Adrenal gland (tissue), 12 donors: Measurements from ENCODE around the gene TLR6. TPM values are rescaled to one million over a fixed set of nuclear protein-coding genes. Genes with fewer than 3 reads are reported as not detected.
A peak's percentile ranks its signal among the peaks of the same experiment; 100 is the strongest.
"Not testable (repeated sequence)": the region's sequence is repeated elsewhere in the genome, so short reads cannot be mapped to it uniquely, and the experiment has no call there.

ENCODE experiments used
- DNase-seq, 7 donors: peaks; one replicate each; pipeline ENCODE4 v3.0.0-alpha.2; 2019 to 2020
- H3K27ac ChIP-seq, 5 donors: fragments of 200-600 bp; sonication (generic) in 4 of 5; 1 replicate in 3 of 5; 2 replicates in 2 of 5; pipeline versions ENCODE4 v1.5.1 to v1.8.0; 2016 to 2020; ENCODE audit warnings: mild to moderate bottlenecking in 1 of 5
- H3K27me3 ChIP-seq: fragments of 200-600 bp; 2 replicates; pipeline ENCODE4 v1.8.0; 2021
- H3K36me3 ChIP-seq, 2 donors: fragments of 200-600 bp; replicated peaks in 1 of 2; 1 replicate in 1 of 2; 2 replicates in 1 of 2; pipeline versions ENCODE4 v1.5.1 to v1.8.0; 2018 to 2022
- H3K4me1 ChIP-seq, 2 donors: fragments of 200-600 bp; replicated peaks in 1 of 2; 1 replicate in 1 of 2; 2 replicates in 1 of 2; pipeline versions ENCODE4 v1.5.1 to v1.8.0; 2018 to 2021
- H3K4me3 ChIP-seq, 4 donors: fragments of 200-600 bp; sonication (generic) in 3 of 4; one replicate each; pipeline ENCODE4 v1.5.1; 2016 to 2018
- H3K9me3 ChIP-seq, 3 donors: fragments of 200-600 bp; sonication (generic) in 1 of 3; replicated peaks in 1 of 3; 1 replicate in 2 of 3; 2 replicates in 1 of 3; pipeline versions ENCODE4 v1.5.1 to v1.8.0; 2016 to 2021
- POLR2A ChIP-seq, 2 donors: fragments of 450-650 bp; IDR thresholded peaks; one replicate each; pipeline ENCODE4 v1.6.1; 2017; ENCODE audit warnings: antibody characterized with exemption in 2 of 2, mild to moderate bottlenecking in 2 of 2, moderate library complexity in 1 of 2
- WGBS, 4 donors: extraction: QIAGEN DNeasy Blood & Tissue Kit in 2 of 4; methylation state at CpG; one replicate each; pipeline versions ENCODE4 v1.1.5 to v1.1.7; 2013 to 2017; 5-methylcytosine and 5-hydroxymethylcytosine counted together
- intact Hi-C, 2 donors: fragments of 100-400 bp; cut with DNase I; formaldehyde crosslinking; loops; one replicate each; pipeline versions ENCODE4 v1.14.1 to v1.15.0; 2022 to 2023
- polyA plus RNA-seq, 3 donors: library from polyadenylated mRNA; stranded (reverse); fragments of 200-250 nt in 2 of 3; fragments of 350-450 nt in 1 of 3; fragmentation: Illumina TruSeq in 1 of 3; extraction: RNeasy Lipid Tissue Mini Kit (QIAGEN cat#74804) in 1 of 3; gene quantifications; one replicate each; pipeline ENCODE4 v1.2.3, GENCODE V29; 2013 to 2014
- total RNA-seq, 9 donors: library from RNA; depleted of rRNA in 4 of 9; stranded (reverse); fragments of >200 nt in 4 of 9; fragments of 120-200 nt in 1 of 9; fragmentation: NEBNext Ultra II Directional in 1 of 9; extraction: Animal tissue kit (Norgen Biotek cat#: 25700) in 1 of 9; gene quantifications; one replicate each; pipeline versions ENCODE4 v1.1.0 to v1.2.4, GENCODE V29; 2013 to 2023
- TF ChIP-seq, protein P1 (sequence below), 6 experiments: fragments of 450-650 bp in 4 of 6; fragments of 200-600 bp in 2 of 6; sonication (generic) in 1 of 6; IDR thresholded peaks; 1 replicate in 5 of 6; 2 replicates in 1 of 6; pipeline versions ENCODE4 v1.5.1 to v1.8.0; 2016 to 2021; ENCODE audit warnings: antibody characterized with exemption in 6 of 6, mild to moderate bottlenecking in 2 of 6, moderate library complexity in 1 of 6
- donor health status: healthy with polysubstance abuse.
- donor health status: Bipolar disorder and iron deficiency.
- donor health status: DM: yes; HTN: yes; CAD: no.
- donor health status: DM: no; HTN: no; CAD: no.
- donor health status: DM: no; HTN: no; CAD: no.
- donor health status: DM: yes; HTN: yes; CAD: no.

Gene TLR6
- total and polyA plus RNA-seq, 12 donors = 0.80 to 14.4 (median 5.4) TPM

DNA sequence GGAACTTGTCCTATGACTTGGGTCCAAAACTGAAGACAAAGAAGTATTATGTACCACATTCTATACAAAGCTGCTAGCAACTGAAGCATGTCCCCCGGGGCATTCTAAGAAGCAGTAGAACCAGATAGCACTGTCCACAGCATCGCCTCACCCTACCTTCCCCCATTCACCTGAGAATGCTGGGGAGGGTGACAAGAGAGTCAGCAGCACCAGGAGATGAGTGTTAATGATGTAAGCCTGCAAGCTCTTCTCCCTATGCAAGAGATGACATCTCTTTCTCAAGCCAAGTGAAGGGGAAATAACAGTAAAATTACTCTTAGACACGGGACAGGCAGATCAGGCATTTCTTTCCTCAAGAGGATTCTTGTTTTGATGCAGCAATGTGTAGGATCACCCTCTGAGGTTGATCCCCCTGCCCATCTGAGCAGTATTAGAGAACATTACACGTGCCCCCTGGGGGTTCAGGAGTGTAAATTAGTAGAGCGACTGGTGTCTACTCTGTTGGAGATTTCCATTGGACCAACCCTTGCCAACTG, 38.1 kb downstream of the TLR6 start:
- no peak for TF ChIP-seq POLR2A (IDR thresholded peaks at IDR 0.05)
- TF ChIP-seq, protein P1, sequence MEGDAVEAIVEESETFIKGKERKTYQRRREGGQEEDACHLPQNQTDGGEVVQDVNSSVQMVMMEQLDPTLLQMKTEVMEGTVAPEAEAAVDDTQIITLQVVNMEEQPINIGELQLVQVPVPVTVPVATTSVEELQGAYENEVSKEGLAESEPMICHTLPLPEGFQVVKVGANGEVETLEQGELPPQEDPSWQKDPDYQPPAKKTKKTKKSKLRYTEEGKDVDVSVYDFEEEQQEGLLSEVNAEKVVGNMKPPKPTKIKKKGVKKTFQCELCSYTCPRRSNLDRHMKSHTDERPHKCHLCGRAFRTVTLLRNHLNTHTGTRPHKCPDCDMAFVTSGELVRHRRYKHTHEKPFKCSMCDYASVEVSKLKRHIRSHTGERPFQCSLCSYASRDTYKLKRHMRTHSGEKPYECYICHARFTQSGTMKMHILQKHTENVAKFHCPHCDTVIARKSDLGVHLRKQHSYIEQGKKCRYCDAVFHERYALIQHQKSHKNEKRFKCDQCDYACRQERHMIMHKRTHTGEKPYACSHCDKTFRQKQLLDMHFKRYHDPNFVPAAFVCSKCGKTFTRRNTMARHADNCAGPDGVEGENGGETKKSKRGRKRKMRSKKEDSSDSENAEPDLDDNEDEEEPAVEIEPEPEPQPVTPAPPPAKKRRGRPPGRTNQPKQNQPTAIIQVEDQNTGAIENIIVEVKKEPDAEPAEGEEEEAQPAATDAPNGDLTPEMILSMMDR (IDR thresholded peaks at IDR 0.05) = no peak
- 76 to 80% (median 78%) methylated on average over 5 of the region's 5 CpGs for WGBS, 4 donors

DNA sequence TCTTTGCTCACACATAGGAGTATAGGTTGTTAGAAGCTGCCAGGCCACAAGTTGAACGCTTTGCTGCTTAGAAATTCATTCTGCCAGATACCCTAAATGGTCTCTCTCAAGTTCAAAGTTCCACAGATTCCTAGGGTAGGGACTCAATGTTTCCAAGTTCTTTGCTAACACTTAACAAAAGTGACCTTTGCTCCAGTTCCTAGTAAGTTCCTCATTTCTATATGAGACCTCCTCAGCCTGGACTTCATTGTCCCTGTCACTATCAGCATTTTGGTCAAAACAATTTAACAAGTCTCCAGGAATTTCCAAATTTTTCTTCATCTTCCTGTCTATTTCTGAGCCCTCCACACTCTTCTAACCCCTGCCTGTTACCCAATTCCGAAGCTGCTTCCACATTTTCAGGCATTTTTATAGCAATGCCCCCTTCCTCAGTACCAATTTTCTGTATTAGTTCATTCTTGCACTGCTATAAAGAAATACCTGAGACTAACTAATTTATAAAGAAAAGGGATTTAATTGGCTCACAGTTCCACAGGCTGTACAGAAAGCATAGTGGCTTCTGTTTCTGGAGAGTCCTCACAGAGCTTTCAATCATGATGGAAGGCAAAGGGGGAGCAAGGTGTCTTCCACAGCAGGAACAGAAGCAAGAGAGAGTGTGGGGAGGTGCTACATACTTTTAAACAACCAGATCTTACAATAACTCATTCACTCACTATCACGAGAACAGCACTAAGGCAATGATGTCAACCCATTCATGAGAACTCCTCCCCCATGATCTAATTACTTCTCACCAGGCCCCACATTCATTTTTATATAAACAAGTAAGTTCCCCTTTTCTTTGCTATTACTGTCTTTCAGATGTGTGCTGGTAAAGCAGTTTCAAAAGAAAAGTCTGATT, 40.5 kb downstream of the TLR6 start:
- DNase-seq = no peak
- Histone ChIP-seq H3K27me3 (no peaks in the 10 kb centered on the region), H3K4me1 (no peaks in the 10 kb centered on the region), H3K36me3 (no peaks in the 10 kb centered on the region), H3K4me3 (peak overlapping the region in 1 of 4 donors; percentile 13), H3K9me3 (no peaks in the 10 kb centered on the region), H3K27ac (peak overlapping the region; percentile 13 to 79 (median 39))
- peak in 1 of 2 donors; percentile 10 for TF ChIP-seq POLR2A (IDR thresholded peaks at IDR 0.05)
- TF ChIP-seq, protein P1 (IDR thresholded peaks at IDR 0.05) = no peak
- WGBS, 4 donors = 66 to 76% (median 68%) methylated on average over 3 of the region's 3 CpGs
- intact Hi-C loops = no loop called here

More for the DNA sequence above, 38.1 kb downstream of the TLR6 start:
- H3K4me3 ChIP-seq = no peak overlapping the region
- no peak overlapping the region for H3K27ac ChIP-seq
- H3K9me3 ChIP-seq = no peaks in the 10 kb centered on the region
- intact Hi-C loops = no loop called here
- no peak for DNase-seq
- H3K36me3 ChIP-seq = no peaks in the 10 kb centered on the region
- no peaks in the 10 kb centered on the region for H3K27me3 ChIP-seq
- no peaks in the 10 kb centered on the region for H3K4me1 ChIP-seq

DNA sequence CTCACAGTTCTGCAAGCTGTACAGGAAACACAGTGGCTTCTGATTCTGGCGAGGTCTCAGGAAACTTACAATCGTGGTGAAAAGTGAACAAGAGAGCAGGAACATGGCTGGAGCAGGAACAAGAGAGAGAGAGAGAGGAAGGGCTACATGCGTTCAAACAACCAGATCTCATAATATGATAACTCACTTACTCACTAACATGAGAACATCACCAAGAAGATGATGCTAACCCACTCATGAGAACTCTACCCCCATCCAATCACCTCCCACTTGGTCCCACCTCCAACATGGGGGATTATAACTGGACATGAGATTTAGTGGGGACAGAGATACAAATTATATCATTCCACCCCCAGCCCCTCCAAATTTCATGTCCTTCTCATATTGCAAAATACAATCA, 42.2 kb downstream of the TLR6 start:
- intact Hi-C loops = no loop called here

DNA sequence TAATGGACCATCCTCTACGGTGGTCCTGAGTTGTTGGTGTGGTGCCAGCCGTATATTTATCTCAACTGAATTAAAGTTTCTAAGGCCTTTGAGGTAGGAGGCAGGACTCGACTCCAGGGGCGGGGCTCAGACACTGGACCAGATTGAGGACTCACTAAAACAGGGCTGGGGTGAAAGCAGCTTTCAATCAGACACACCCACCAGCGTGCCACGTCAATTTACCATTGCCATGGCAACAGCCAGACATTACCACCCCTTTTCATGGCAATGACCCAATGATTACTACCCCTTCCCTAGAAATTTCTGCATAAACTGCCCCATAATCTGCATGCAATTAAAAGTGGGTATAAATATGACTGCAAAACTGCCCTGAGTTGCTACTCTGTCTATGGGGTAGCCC, 45.3 kb downstream of the TLR6 start:
- DNase-seq = no peak
- intact Hi-C loops = no loop called here
- WGBS, 4 donors = 89 to 96% (median 91%) methylated on average over 6 of the region's 6 CpGs
- TF ChIP-seq, protein P1 (IDR thresholded peaks at IDR 0.05) = no peak
- no peak for TF ChIP-seq POLR2A (IDR thresholded peaks at IDR 0.05)
- no peaks in the 10 kb centered on the region for H3K27me3 ChIP-seq
- H3K4me3 ChIP-seq = no peak overlapping the region
- no peaks in the 10 kb centered on the region for H3K9me3 ChIP-seq
- H3K36me3 ChIP-seq = no peaks in the 10 kb centered on the region
- no peak overlapping the region for H3K27ac ChIP-seq
- no peaks in the 10 kb centered on the region for H3K4me1 ChIP-seq

More for the DNA sequence above, 42.2 kb downstream of the TLR6 start:
- TF ChIP-seq POLR2A (IDR thresholded peaks at IDR 0.05) = no peak
- TF ChIP-seq, protein P1 (IDR thresholded peaks at IDR 0.05) = no peak
- H3K27me3 ChIP-seq = no peaks in the 10 kb centered on the region
- no peaks in the 10 kb centered on the region for H3K36me3 ChIP-seq
- H3K9me3 ChIP-seq = no peaks in the 10 kb centered on the region
- no peaks in the 10 kb centered on the region for H3K4me1 ChIP-seq
- no peak for DNase-seq
- H3K4me3 ChIP-seq = no peak overlapping the region
- 59 to 68% (median 63%) methylated on average over 3 of the region's 3 CpGs for WGBS, 4 donors
- H3K27ac ChIP-seq = peak overlapping the region in 1 of 5 donors; percentile 79

DNA sequence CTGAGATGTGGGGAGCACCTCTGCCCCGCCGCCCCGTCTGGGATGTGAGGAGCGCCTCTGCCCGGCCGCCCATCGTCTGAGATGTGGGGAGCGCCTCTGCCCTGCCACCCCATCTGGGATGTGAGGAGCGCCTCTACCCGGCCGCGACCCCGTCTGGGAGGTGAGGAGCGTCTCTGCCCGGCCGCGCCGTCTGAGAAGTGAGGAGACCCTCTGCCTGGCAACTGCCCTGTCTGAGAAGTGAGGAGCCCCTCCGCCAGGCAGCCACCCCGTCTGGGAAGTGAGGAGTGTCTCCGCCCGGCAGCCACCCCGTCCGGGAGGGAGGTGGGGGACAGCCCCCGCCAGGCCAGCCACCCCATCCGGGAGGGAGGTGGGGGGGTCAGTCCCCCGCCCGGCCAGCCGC, 49.2 kb downstream of the TLR6 start:
- intact Hi-C loops, H3K4me3 ChIP-seq, H3K4me1 ChIP-seq, H3K9me3 ChIP-seq, H3K36me3 ChIP-seq, H3K27me3 ChIP-seq, H3K27ac ChIP-seq, DNase-seq: not testable (repeated sequence)
- WGBS, 4 donors = 88 to 95% (median 94%) methylated on average over 3 to 29 of the region's 29 CpGs

DNA sequence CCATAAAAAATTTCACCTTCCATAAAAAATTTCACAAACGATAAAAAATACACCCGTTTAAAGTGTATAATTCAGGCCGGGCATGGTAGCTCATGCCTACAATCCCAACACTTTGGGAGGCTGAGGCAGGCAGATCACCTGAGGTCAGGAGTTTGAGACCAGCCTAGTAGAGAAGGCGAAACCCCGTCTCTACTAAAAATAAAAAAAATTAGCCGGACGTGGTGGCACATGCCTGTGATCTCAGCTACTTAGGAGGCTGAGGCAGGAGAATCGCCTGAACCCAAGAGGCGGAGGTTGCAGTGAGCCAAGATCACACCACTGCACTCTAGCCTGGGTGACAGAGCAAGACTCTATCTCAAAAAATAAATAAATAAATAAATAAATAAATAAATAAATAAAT, 50.4 kb downstream of the TLR6 start:
- H3K4me3 ChIP-seq, H3K36me3 ChIP-seq, H3K4me1 ChIP-seq, H3K27me3 ChIP-seq, H3K9me3 ChIP-seq, DNase-seq, intact Hi-C loops: not testable (repeated sequence)
- peak overlapping the region in 3 of 5 donors; percentile 35 to 76 (median 40) for H3K27ac ChIP-seq
- WGBS, 4 donors = 80 to 91% (median 83%) methylated on average over 9 of the region's 9 CpGs
